Measurements from ENCODE around the gene DUS4L. TPM values are rescaled to one million over a fixed set of nuclear protein-coding genes. Genes with fewer than 3 reads are reported as not detected.

Gene DUS4L
- total RNA-seq, 1 experiment from 2014 or later = 12.6 TPM

GRCh38 chr7:107582875-107583274, 19.1 kb downstream of the DUS4L start:
- POLR2A ChIA-PET (ENCODE audit: low non-redundant PET) = no interaction called here

GRCh38 chr7:107584716-107585115, 20.9 kb downstream of the DUS4L start:
- ChIA-PET POLR2A (ENCODE audit: low non-redundant PET) (no interaction called here), CTCF (no interaction called here)
- no peak overlapping the region for H3K4me3 ChIP-seq (ENCODE audit: low read depth, low read length, poor library complexity, severe bottlenecking)
- H3K27ac ChIP-seq (ENCODE audit: low read depth, low read length, poor library complexity, severe bottlenecking) = no peak overlapping the region
- no TSS peak for BruUV-seq (replicated peaks)
- TF ChIP-seq EZH2 (IDR thresholded peaks at IDR 0.05; ENCODE audit: borderline replicate concordance, low read depth, low read length, poor library complexity, severe bottlenecking) = no peak
- TF ChIP-seq CTCF (conservative IDR thresholded peaks at IDR 0.05; ENCODE audit: low read depth, low read length) = no peak
- intact Hi-C loops (cut with micrococcal nuclease; ENCODE audit: unreplicated experiment) = loop anchor here (10.0 kb wide), 1 partner anchor 140 kb away; no protein-coding TSS in a partner anchor
- peaks cover 4% of the 10 kb centered on the region for H3K36me3 ChIP-seq (ENCODE audit: insufficient read depth, low read length, poor library complexity, severe bottlenecking)
- no peaks in the 10 kb centered on the region for H3K9me3 ChIP-seq (ENCODE audit: low read depth, low read length, poor library complexity, severe bottlenecking)
- H3K4me1 ChIP-seq (ENCODE audit: insufficient read depth, low read length, poor library complexity, severe bottlenecking) = peaks cover 9% of the 10 kb centered on the region
- no peaks in the 10 kb centered on the region for H3K27me3 ChIP-seq (replicated peaks; ENCODE audit: insufficient read depth, low read depth, low read length, poor library complexity)
- no peak for DNase-seq (ENCODE audit: low spot score)

More at GRCh38 chr7:107582875-107583274, 19.1 kb downstream of the DUS4L start:
- H3K9me3 ChIP-seq (ENCODE audit: low read depth, low read length, poor library complexity, severe bottlenecking) = no peaks in the 10 kb centered on the region
- no peak for DNase-seq (ENCODE audit: low spot score)
- peaks cover 4% of the 10 kb centered on the region for H3K36me3 ChIP-seq (ENCODE audit: insufficient read depth, low read length, poor library complexity, severe bottlenecking)
- CTCF ChIA-PET = no interaction called here
- TF ChIP-seq EZH2 (IDR thresholded peaks at IDR 0.05; ENCODE audit: borderline replicate concordance, low read depth, low read length, poor library complexity, severe bottlenecking) (no peak), CTCF (conservative IDR thresholded peaks at IDR 0.05; ENCODE audit: low read depth, low read length) (no peak)
- peaks cover 9% of the 10 kb centered on the region for H3K4me1 ChIP-seq (ENCODE audit: insufficient read depth, low read length, poor library complexity, severe bottlenecking)
- no peak overlapping the region for H3K27ac ChIP-seq (ENCODE audit: low read depth, low read length, poor library complexity, severe bottlenecking)
- no peak overlapping the region for H3K4me3 ChIP-seq (ENCODE audit: low read depth, low read length, poor library complexity, severe bottlenecking)
- BruUV-seq (replicated peaks) = no TSS peak
- no peaks in the 10 kb centered on the region for H3K27me3 ChIP-seq (replicated peaks; ENCODE audit: insufficient read depth, low read depth, low read length, poor library complexity)
- intact Hi-C loops (cut with micrococcal nuclease; ENCODE audit: unreplicated experiment) = loop anchor here (10.0 kb wide), 1 partner anchor 142 kb away; no protein-coding TSS in a partner anchor

GRCh38 chr7:107588529-107589130, 24.9 kb downstream of the DUS4L start:
- ChIA-PET CTCF (no interaction called here), POLR2A (ENCODE audit: low non-redundant PET) (no interaction called here)
- Histone ChIP-seq H3K36me3 (ENCODE audit: insufficient read depth, low read length, poor library complexity, severe bottlenecking) (peaks cover 4% of the 10 kb centered on the region), H3K27ac (ENCODE audit: low read depth, low read length, poor library complexity, severe bottlenecking) (no peak overlapping the region), H3K4me3 (ENCODE audit: low read depth, low read length, poor library complexity, severe bottlenecking) (no peak overlapping the region), H3K4me1 (ENCODE audit: insufficient read depth, low read length, poor library complexity, severe bottlenecking) (no peaks in the 10 kb centered on the region), H3K27me3 (replicated peaks; ENCODE audit: insufficient read depth, low read depth, low read length, poor library complexity) (no peaks in the 10 kb centered on the region), H3K9me3 (ENCODE audit: low read depth, low read length, poor library complexity, severe bottlenecking) (no peaks in the 10 kb centered on the region)
- BruUV-seq (replicated peaks) = no TSS peak
- no peak for DNase-seq (ENCODE audit: low spot score)
- TF ChIP-seq EZH2 (IDR thresholded peaks at IDR 0.05; ENCODE audit: borderline replicate concordance, low read depth, low read length, poor library complexity, severe bottlenecking) (no peak), CTCF (conservative IDR thresholded peaks at IDR 0.05; ENCODE audit: low read depth, low read length) (no peak)
- intact Hi-C loops (cut with micrococcal nuclease; ENCODE audit: unreplicated experiment) = loop anchor here (10.0 kb wide), 1 partner anchor 136 kb away; no protein-coding TSS in a partner anchor
